Measurements from ENCODE around the gene ZNF524.

Gene ZNF524

DNA sequence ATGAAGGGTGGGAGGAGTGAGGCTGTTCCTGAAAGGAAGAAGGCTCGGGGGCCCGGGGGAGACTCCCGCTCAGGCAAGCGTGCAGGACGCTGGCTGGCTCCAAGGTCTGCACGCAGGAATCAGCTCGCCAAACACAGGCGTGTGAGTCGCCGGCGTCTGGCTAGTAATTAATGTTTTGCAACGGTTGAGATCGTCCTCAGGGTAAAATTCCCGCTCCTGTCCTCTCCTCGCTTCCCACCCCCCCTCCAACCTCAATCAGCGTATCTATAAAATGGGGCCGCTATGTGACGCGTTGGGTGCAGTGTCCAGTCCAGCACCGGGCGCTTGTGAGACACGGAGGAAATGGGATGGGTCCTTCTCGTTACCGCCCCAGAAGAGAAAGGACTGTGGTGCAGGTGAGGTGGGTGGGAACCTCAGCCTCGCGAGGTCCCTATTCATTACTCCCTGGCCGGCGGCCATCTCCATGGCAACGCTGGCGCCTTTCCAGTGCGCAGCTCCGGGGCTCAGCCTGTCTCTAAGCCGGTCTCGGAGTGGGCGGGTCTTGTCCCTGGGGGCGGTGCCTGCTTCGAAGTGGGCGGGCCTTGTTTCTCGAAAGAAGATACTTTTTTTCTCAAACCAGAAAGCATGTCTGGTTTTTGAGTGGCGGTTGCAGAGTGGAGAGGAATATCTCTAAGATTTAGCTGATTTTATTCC lies 13.0 kb upstream of the ZNF524 start:
- DNase-seq: peak; percentile 90
- Histone ChIP-seq H3K4me3 (ENCODE audit: low read length) (peak overlapping the region; percentile 37), H3K4me1 (ENCODE audit: low read length) (no peaks in the 10 kb centered on the region), H3K27me3 (replicated peaks; ENCODE audit: insufficient read depth, low read length) (peaks cover 60% of the 10 kb centered on the region), H3F3A (ENCODE audit: insufficient read depth, low read length) (no peaks in the 10 kb centered on the region), H3K4me2 (ENCODE audit: low read depth, low read length) (peak overlapping the region; percentile 40), H2AFZ (ENCODE audit: low read length) (peak overlapping the region; percentile 34; the same call in 1 of the 2 replicates), H4K20me1 (ENCODE audit: insufficient read depth, low read length) (no peaks in the 10 kb centered on the region), H3K9me2 (replicated peaks; ENCODE audit: insufficient read depth, low read length) (no peaks in the 10 kb centered on the region), H3K9me3 (replicated peaks; ENCODE audit: insufficient read depth, low read length) (no peaks in the 10 kb centered on the region), H3K9ac (ENCODE audit: low read length) (no peak overlapping the region), H3K79me2 (ENCODE audit: low read length) (no peaks in the 10 kb centered on the region), H3K36me3 (replicated peaks; ENCODE audit: insufficient read depth, low read length) (no peaks in the 10 kb centered on the region), H3K27ac (ENCODE audit: low read length) (no peak overlapping the region)
- TF ChIP-seq EZH2 (optimal IDR thresholded peaks at IDR 0.05; ENCODE audit: low read depth, low read length) (no peak), CTCF (IDR thresholded peaks at IDR 0.05; ENCODE audit: low read length) (no peak), EZH2phosphoT487 (IDR thresholded peaks at IDR 0.05; ENCODE audit: low read length) (no peak)

GRCh38 chr19:55588738-55589137 lies 11.3 kb upstream of the ZNF524 start:
- no peaks in the 10 kb centered on the region for H3K36me3 ChIP-seq (replicated peaks; ENCODE audit: insufficient read depth, low read length)
- no peak overlapping the region for H2AFZ ChIP-seq (ENCODE audit: low read length)
- DNase-seq: no peak
- no peak overlapping the region for H3K9ac ChIP-seq (ENCODE audit: low read length)
- peaks cover 52% of the 10 kb centered on the region for H3K27me3 ChIP-seq (replicated peaks; ENCODE audit: insufficient read depth, low read length)
- H3K27ac ChIP-seq (ENCODE audit: low read length): no peak overlapping the region
- H3K4me3 ChIP-seq (ENCODE audit: low read length): no peak overlapping the region
- no peaks in the 10 kb centered on the region for H3K9me3 ChIP-seq (replicated peaks; ENCODE audit: insufficient read depth, low read length)
- no peak overlapping the region for H3K4me2 ChIP-seq (ENCODE audit: low read depth, low read length)
- no peaks in the 10 kb centered on the region for H4K20me1 ChIP-seq (ENCODE audit: insufficient read depth, low read length)
- no peaks in the 10 kb centered on the region for H3K4me1 ChIP-seq (ENCODE audit: low read length)
- H3K79me2 ChIP-seq (ENCODE audit: low read length): no peaks in the 10 kb centered on the region
- no peaks in the 10 kb centered on the region for H3K9me2 ChIP-seq (replicated peaks; ENCODE audit: insufficient read depth, low read length)
- TF ChIP-seq EZH2 (optimal IDR thresholded peaks at IDR 0.05; ENCODE audit: low read depth, low read length) (no peak), EZH2phosphoT487 (IDR thresholded peaks at IDR 0.05; ENCODE audit: low read length) (no peak), CTCF (IDR thresholded peaks at IDR 0.05; ENCODE audit: low read length) (no peak)
- no peaks in the 10 kb centered on the region for H3F3A ChIP-seq (ENCODE audit: insufficient read depth, low read length)

DNA sequence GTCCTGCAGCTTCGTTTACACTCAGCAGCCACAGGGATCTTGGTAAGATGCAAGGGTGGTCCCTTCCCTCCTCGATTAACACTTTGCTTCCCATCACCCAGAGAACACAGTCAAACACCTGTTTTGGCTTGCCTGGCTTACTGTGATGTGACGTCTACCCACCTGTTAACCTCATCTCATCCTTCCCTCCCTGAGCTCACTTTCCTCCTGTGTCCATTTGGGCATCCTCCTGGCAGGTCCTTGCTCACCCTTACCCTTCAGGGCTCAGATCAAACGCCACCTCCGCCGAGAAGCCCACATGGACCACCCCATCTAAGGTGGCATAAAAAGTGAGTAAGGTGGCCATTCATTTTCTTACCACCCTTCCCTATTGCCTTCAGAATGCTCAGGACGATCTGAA lies 10.0 kb upstream of the ZNF524 start:
- TF ChIP-seq EZH2phosphoT487 (IDR thresholded peaks at IDR 0.05; ENCODE audit: low read length) (no peak), EZH2 (optimal IDR thresholded peaks at IDR 0.05; ENCODE audit: low read depth, low read length) (no peak), CTCF (IDR thresholded peaks at IDR 0.05; ENCODE audit: low read length) (no peak)

More for the DNA sequence above, 10.0 kb upstream of the ZNF524 start:
- no peaks in the 10 kb centered on the region for H3K36me3 ChIP-seq (replicated peaks; ENCODE audit: insufficient read depth, low read length)
- no peak overlapping the region for H3K4me3 ChIP-seq (ENCODE audit: low read length)
- no peaks in the 10 kb centered on the region for H3K9me3 ChIP-seq (replicated peaks; ENCODE audit: insufficient read depth, low read length)
- no peaks in the 10 kb centered on the region for H4K20me1 ChIP-seq (ENCODE audit: insufficient read depth, low read length)
- H3F3A ChIP-seq (ENCODE audit: insufficient read depth, low read length): no peaks in the 10 kb centered on the region
- H3K4me1 ChIP-seq (ENCODE audit: low read length): no peaks in the 10 kb centered on the region
- no peaks in the 10 kb centered on the region for H3K79me2 ChIP-seq (ENCODE audit: low read length)
- no peak overlapping the region for H3K9ac ChIP-seq (ENCODE audit: low read length)
- H2AFZ ChIP-seq (ENCODE audit: low read length): no peak overlapping the region
- no peak for DNase-seq
- no peak overlapping the region for H3K27ac ChIP-seq (ENCODE audit: low read length)
- H3K27me3 ChIP-seq (replicated peaks; ENCODE audit: insufficient read depth, low read length): peaks cover 39% of the 10 kb centered on the region
- H3K9me2 ChIP-seq (replicated peaks; ENCODE audit: insufficient read depth, low read length): no peaks in the 10 kb centered on the region
- no peak overlapping the region for H3K4me2 ChIP-seq (ENCODE audit: low read depth, low read length)
